Epithelial cell of prostate (primary cell): Measurements from ENCODE around the gene SLC4A1.

Experiments used
- DNase-seq: peaks from one replicate; pipeline ENCODE4 v3.0.0-alpha.2; 2011; ENCODE audit warnings: low read depth, low spot score
- H3K27ac ChIP-seq: fragments of 450-650 bp; 2 replicates; pipeline ENCODE4 v1.5.1; 2017; ENCODE audit warnings: mild to moderate bottlenecking

SLC4A1 gene

DNA sequence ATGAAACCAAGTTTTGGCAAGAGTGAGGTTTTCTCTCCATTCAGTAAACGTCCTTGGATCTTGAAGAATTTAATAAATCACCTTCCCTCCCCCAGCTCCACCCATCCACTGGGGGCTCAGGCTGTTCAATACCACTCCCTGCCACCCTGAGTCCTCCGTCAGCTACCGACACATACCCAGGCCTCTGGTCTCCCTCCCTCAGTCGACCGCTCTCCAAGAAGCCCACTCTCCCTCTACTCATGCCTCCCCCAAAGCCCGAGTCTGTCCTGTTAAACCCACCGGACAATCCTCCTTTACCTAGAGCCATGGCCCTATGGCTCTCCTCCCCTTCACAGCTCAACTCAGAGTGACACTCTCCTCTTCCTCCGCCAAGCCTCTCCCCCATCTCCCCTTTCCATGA lies 19.7 kb upstream of the SLC4A1 start:
- no peak for DNase-seq
- no peak overlapping the region for H3K27ac ChIP-seq

DNA sequence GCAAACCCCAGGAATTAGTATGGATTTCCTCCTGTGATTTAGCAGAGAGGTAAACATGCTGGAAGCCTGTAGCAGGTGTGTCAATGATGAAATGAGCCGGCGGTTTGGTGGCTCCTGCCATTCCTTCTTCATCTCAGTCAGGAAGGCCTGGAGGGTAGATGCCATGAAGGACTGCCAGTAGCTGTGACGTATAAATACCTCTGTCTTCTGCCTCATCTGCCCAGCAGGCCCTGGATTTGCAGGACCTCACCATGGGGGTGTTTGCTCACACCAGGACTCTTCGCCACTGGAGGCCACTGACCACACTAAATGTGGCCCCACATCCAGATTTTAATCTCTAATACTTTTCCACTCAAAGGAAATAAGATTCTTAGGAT lies 16.1 kb upstream of the SLC4A1 start:
- no peak overlapping the region for H3K27ac ChIP-seq
- no peak for DNase-seq

DNA sequence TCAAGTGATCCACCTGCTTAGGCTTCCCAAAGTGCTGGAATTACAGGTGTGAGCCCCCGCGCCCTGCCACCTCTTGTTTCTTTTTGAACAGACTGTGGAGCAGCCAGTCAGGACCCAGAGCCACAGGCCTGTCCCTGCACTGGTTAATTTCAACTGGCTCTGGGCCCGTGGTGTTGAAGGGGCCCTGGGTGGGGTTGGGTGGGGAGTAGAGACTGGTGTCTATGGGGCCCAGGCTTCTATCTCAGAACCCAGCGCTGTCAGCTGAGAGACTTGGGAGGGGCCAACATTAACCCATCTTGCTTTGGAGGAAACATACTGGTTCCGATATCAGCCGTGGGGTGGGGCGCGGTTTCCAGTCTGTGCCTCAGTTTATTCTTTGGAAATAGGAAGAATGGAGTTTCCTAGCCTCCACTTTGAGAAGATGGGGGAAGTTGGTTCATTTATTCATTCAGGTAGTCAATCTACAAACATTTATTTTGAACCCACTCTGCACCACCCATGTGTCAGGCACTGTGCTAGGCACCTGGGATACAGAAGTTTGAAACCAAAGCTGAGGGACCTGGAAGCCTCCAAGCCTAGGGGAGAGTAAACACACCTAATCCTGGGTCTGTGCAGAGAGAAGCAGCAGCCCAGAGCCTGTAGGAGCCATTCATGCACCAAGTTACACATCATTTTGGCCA lies 15.5 kb upstream of the SLC4A1 start:
- DNase-seq: no peak

DNA sequence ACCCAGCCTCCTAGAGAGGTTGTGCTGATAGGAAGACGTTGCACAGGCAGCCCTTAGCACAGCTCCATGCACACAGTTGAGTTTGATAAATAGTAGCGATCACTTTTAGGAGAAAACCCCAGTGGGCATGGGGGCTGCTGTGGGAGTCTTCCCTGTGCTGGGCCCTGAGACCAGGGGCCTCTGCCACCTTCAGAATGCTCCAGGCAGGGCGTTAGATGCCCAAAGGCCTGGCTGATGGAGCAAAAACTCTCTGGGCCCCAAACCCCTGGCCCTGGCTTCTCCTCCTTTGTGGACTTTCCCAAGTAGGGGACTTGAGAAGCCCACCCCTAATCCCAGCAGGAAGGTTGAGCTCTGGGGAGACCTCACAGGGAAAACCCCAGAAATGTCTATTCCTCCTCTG lies 14.3 kb upstream of the SLC4A1 start:
- no peak for DNase-seq
- no peak overlapping the region for H3K27ac ChIP-seq

More for the DNA sequence above, 15.5 kb upstream of the SLC4A1 start:
- no peak overlapping the region for H3K27ac ChIP-seq

DNA sequence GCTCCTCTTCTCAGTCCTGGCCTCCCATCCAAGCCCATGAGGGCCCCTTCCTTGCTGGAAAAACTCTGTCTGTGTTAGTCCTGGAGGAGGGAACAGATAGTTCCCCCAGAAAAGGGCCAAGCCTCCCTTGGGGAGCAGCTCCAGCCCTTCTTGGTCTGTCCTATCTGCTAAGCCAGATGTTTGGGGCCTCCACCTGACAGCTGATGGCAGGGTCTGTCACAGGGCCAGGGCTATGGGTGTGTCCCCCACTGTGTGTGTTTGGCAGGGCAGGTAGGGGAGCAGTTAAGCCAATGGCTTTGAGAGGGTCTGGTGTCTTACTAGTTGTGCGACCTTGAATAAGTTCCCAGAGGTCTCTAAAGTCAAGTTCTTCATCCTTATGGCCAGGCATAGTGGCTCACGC lies 13.6 kb upstream of the SLC4A1 start:
- DNase-seq: no peak
- H3K27ac ChIP-seq: no peak overlapping the region

DNA sequence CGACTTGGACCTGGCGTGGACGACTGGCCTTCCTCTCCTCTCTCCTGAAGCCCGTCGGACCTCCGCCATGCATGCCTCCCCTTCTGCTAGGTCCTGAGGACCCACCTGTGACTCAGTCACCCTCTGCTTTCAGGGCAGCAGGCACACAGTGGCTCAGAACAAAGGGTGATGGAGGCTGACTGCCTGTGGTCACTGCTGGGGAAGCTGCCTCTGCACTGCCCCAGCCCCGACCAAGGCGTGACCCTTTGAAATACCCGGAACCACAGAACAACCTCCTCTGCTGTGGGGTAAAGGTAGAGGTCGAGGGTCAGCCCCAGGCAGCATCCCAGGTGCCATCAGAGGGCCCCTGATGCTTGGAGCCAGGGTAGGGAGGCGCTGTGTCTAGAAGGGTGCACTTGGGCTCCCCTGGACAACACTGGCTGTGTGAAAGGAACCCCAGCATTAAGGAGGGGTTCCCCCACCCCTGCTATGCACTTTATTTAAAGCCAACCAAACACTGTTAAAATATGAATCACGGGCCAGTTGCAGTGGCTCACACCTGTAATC lies 12.5 kb upstream of the SLC4A1 start:
- no peak overlapping the region for H3K27ac ChIP-seq
- no peak for DNase-seq

DNA sequence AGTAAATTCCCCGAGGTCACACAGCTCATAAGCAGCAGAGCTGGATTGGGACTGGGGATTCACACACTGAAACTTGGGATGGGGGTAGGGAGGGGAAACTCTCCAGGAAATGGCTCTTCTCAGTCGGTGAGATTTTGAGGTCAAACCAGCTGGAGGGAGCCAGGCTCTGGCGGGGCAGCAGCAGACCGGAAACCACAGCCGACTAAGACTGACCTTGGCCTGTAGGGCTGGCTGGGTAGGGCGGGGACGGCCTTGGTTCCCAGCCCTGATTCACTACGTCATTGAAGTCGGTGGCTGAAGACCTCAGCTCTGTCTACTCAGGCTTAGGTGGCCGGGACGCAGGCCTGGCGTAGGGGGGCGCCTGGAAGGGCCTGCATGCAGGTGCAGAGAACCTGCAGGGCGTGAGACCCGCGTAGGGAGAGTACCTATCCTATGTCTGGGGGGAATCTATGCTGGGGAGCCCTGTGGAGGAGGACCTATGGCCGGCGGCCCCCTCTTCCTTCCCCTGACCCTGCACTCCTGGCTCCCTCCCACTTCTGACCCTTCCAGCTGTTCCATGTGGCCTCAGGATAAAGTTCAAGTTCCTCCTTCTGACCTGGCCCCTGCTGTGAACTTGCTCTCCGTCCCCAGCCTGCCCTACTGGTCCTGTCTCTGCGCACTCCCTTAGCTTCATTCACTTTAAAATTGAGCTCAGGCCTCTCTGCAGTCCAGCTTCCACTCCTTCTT lies 11.9 kb upstream of the SLC4A1 start:
- no peak for DNase-seq

DNA sequence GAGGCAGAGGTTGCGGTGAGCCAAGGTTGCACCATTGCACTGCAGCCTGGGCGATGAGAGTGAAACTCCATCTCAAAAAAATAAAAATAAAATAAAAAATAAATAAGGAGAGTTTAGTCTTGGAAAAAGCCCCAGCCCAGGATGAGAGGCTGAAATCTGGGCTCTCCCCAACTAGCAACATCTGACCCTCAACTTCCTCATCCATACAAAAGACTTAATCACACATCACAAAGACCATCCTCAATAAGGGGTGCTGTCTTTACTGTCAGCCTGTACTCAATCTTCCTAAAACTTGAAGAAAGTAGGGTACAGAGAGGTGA lies 11.4 kb upstream of the SLC4A1 start:
- no peak overlapping the region for H3K27ac ChIP-seq
- DNase-seq: no peak

More for the DNA sequence above, 11.9 kb upstream of the SLC4A1 start:
- no peak overlapping the region for H3K27ac ChIP-seq

DNA sequence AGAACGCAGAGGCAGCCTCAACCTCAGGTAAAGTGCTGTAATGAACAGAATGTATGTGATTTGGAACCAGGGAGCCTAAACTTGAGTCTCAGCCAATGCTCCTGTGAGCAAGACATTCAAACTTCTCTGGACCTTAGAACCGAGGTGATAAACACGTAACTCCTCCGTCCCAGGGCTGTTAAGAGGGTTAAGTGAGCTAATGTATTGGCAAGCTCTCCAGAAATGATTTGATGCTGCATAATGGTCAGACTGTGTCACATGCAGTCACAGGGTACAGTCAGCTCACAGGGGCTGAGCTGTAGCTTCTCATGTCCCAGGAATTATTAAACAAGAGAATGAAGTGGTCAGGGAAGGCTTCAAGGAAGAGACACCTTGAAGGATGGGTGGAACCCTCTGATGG lies 10.0 kb upstream of the SLC4A1 start:
- no peak overlapping the region for H3K27ac ChIP-seq
- DNase-seq: no peak

DNA sequence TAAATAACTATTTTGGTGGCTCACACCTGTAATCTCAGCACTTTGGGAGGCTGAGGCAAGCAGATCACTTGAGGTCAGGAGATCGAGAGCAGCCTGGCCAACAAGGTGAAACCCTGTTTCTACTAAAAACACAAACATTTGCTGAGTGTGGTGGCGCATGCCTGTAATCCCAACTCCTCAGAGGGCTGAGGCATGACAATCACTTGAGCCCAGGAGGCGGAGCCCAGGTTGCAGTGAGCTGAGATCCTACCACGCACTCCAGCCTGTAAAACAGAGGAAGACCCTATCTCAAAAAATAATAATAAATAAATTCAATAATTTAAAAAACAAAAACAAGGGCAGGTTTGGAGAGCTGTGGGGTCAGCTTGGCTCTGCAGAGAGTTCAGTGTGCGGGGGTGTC lies 5.7 kb upstream of the SLC4A1 start:
- no peak for DNase-seq
- no peak overlapping the region for H3K27ac ChIP-seq

DNA sequence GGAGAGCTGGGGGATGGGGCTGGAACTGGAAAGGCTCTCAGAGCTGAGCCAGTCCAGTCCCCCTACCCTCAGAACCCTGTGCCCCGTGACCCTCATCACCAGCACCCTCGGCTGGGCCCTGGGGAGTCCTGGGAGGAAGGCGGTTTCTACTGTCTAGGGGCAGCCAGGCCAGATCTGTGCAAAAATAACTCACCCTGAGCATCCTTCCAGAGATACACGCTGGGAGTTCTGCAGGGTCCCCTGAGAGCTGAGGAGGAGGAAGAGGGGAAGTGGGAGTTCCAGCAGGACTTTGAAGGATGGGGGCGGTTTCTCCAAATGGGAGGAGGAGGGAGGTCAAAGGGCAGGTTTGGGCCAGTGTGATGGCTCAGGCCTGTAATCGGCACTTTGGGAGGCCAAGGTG lies 5.0 kb upstream of the SLC4A1 start:
- DNase-seq: no peak
- H3K27ac ChIP-seq: no peak overlapping the region

DNA sequence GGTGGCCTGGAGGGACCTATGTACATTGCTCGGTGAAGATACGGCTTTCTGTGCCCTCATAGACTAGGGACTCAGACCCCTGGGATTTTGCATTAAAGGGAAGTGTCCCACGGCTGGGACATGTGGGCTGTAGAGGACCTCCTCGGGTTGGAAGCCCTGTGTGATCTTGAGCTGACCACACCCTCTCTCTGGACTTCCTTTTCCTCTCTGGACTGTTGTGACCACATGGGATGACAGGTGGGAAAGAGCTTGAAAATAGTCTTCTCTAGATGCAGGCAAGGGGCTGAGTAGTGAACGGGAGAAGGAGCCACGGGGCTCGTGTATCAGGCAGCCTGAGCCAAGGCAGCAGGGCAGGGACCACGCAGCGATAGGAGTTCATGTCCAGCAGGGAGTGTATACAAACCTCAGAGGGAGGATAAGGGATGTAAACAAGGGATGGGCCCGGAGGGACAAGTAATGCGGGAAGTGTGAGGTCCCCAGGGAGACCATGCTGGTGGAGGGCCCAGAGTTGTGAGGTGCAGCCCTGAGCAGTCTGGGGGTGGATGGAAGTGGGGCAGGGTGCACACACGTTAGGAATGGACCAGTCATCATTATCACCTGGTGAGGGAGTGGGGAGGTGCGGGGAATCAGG lies 4.5 kb upstream of the SLC4A1 start:
- no peak for DNase-seq
- no peak overlapping the region for H3K27ac ChIP-seq

DNA sequence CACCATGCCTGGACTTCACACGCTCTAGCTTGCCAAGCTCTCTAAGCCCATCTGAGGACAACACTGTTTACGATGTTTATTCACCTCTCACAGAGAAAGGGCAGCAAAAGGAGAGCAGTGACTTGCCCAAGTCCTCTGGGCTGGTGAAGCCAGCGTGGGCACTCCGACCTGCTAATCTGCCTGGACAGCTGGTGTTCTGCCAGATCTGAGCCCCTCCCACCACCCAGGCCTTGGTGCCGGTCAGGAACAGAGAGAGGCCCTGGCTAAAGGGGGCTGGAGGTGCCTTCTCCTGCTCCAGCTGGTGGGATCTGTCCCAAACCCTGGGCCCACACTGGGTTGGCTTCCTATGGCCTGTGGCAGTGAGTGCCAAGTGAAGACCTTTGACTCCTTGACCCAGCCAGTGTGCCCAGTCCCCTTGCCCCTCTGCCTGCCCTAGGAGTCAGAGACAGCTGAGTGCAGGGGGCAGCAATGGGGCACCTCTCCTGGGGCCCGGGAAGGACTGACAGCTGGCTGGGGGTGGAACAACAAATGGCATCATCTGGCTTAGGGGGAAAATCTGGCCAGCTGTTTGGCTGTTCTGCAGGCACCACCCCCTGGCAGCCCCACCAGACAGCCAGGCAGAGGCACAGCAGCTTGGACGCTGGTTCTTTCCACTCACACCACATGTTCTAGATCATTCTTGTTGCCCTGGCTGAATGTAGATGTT lies 1.8 kb upstream of the SLC4A1 start:
- no peak overlapping the region for H3K27ac ChIP-seq
- no peak for DNase-seq

DNA sequence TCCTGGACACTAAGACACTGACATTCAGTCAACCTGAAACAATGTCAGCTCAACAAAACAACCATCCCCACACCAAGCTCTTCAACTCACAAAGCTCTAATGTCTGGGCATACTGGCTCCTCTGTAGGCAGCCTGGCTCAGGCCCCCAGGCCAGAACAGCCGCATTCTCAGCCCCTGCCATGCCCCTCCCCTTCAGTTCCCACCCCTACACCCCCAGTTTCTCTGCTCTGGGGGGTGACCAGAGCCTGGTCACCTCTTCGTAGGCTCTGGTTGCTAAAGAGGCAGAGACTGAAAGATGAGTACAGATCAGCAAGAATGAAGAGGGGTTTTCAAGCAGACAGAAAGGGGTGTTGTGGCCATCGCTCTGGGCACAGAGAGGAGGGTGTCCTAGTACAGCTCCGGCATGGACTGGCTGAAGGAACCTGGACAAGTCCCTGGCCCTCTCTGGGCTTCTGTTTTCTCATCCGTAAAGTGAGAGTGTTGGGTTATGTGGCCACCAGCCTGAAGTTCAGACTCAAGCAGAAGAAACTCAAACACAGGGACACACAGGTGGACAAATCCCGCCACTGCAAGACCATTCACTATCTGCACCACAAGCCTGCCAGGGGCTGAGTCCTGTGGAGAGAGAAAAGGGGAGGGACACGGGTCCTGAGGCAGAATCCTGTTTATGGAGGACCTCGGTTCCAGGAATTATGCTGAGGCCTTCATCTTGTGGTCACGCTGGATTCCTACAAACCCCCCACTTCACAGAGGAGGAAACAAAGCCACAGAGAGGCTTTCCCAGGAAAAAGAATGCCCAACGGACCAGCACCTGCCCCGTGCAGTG lies 987 bp upstream of the SLC4A1 start:
- no peak for DNase-seq

DNA sequence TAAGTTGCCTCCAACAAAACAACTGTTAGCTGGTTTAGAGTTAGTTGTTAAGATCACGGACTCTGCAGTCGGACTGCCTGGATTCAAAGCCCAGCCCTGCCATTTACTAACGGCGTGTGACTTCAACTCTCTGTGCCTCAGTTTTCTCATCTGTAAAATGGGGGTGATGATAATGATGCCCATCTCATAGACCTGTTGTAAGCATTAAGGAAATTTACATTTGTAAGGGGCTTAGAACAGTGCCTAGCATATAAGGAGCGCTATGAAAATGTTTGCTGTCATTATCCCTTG lies 825 bp downstream of the SLC4A1 start:
- no peak overlapping the region for H3K27ac ChIP-seq
- no peak for DNase-seq

More for the DNA sequence above, 987 bp upstream of the SLC4A1 start:
- H3K27ac ChIP-seq: no peak overlapping the region

DNA sequence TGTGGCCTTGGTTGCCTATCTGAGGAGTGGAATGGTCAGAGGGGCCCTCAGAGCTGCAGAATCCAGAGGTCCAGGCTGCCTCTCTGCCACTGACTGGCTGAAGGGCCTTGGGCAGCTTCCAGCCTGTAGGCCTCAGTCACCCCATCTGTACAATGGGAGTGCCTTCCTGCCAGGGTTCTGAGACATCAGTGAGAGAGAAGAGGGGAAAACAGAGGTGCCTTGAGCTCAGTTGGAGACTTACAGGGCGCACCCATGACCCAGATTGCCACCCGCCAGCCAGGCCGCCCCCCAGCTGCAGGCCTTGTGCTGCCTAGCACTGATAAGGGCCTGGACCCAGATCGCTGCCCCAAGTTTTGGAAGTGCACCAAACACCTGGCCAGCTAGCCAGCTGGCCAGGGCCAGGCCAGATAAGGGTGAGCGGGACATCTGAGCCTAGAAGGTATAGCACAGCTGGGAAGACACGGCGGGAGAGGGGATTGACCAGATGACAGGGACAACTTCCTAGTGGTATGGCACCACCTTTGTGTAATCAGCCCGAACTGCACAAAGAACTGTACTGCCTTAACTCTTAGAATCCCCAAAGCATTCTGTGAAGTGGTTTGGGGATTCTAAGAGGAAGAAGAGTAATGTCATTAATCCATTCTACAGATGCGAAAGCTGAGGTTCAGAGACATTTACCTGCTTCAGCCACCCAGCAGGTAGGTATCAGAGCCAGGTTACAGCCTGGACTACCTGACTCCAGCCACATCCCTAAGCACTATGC lies 1.4 kb downstream of the SLC4A1 start:
- DNase-seq: no peak
- no peak overlapping the region for H3K27ac ChIP-seq

DNA sequence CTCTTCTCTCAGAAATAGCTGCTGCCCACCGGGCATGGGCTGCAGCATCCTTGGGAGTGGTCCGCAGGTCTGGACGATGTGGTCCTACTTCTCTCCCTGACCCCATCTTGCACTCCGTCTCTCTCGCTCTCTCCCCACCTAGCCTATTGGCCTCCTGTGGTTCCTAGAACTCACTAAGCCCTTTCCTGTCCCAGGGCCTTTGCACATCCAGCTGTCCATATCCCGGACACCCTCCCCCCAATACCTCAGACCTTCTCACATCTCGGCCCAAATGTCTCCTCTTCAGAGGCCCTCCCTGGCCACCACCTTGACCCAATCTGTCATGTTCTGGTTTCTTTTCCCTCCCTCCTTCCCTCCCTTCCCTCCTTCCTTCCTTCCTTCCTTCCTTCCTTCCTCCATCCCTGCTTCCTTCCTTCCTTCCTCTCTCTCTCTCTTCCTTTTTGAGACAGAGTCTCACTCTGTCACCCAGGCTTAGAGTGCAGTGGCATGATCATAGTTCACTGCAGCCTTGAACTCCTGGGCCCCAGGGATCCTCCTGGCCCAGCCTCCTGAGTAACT lies 4.5 kb downstream of the SLC4A1 start:
- no peak overlapping the region for H3K27ac ChIP-seq
- no peak for DNase-seq

DNA sequence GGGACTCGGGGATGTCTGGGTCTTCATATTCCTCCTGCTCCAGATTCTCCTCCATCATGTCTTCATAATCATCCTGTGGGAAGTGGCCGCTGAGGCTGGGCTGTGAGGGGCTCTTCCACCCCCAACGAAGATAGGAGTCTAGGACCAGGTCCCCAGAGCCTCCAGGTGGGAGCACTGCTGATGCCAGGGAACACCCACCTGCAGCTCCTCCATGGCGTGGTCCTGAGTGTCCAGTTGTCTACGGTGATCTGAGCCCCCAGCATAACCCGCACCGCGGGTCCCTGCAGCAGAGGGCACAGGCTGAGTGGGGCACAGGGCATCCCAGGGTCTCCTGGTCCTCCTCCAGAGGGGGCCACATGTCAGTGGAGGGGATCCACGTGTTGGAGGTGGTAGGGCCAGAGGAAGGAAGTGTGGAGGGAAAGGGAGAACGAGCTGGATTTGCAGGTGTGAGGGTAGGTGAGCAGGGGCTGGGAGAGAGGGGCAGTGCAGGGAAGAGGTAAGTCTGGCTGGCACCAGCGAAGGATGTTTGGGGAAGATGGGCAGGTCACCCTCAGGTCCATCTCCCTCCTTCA lies 5.2 kb downstream of the SLC4A1 start:
- H3K27ac ChIP-seq: no peak overlapping the region
- no peak for DNase-seq

DNA sequence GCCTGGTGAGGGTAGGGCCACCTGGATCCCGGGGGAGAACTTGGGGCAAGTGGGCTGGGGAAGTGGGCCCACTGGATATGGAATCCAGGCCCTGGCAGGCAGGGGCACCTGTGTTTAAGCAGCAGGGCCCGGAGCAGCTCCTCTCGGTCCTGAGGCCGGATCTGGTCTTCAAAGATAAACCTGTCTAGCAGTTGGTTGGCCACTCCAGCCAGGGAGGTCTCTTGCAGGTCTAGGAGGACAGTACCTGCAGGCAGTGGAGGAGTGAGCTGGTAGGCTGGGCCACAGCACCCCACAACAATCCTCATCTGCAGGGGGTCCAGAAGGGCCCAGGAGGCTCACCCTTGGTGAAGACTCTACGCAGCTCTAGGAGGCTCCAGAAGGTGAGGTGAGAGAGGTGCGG lies 7.6 kb downstream of the SLC4A1 start:
- DNase-seq: no peak
- H3K27ac ChIP-seq: no peak overlapping the region
